HL-60 (cell line): ENCODE data around the gene MFN2.

Experiments
- DNase-seq, 2 experiments: peaks; one replicate each; pipeline ENCODE4 v3.0.0-alpha.2; 2010 to 2020; ENCODE audit warnings: low read depth in 1 of 2, low spot score in 1 of 2
- H3K27ac ChIP-seq: fragments of 250-450 bp; sonication (Bioruptor Pico); replicated peaks from 2 replicates; pipeline ENCODE4 v1.5.1; 2020; ENCODE audit warnings: mild to moderate bottlenecking, moderate library complexity
- H3K27me3 ChIP-seq: fragments of 250-450 bp; sonication (Bioruptor Pico); 2 replicates; pipeline ENCODE4 v1.5.1; 2021; ENCODE audit warnings: mild to moderate bottlenecking, moderate library complexity; ENCODE audit not compliant: insufficient read depth, poor library complexity, severe bottlenecking
- H3K4me3 ChIP-seq: replicated peaks from 2 replicates; pipeline ENCODE4 v1.5.1; 2011; ENCODE audit warnings: mild to moderate bottlenecking, control low read depth, low read length; ENCODE audit not compliant: insufficient read depth
- GABPA ChIP-seq: IDR thresholded peaks from 2 replicates; pipeline ENCODE4 v1.6.1; 2012; ENCODE audit warnings: low read depth
- POLR2AphosphoS5 ChIP-seq: IDR thresholded peaks from 2 replicates; pipeline ENCODE4 v1.6.1; 2012; ENCODE audit warnings: low read depth
- SPI1 ChIP-seq: IDR thresholded peaks from 2 replicates; pipeline ENCODE4 v1.6.1; 2012; ENCODE audit warnings: low read depth, mild to moderate bottlenecking, borderline replicate concordance
- TF ChIP-seq, protein P1 (sequence below): IDR thresholded peaks from 2 replicates; pipeline ENCODE4 v1.6.1; 2012; ENCODE audit warnings: low read depth; ENCODE audit not compliant: insufficient replicate concordance
- TF ChIP-seq, protein P2 (sequence below): IDR thresholded peaks from one replicate; pipeline ENCODE4 v1.5.1; 2011; ENCODE audit warnings: low read length, control low read depth, inconsistent platforms; ENCODE audit not compliant: insufficient read depth

Gene MFN2

DNA sequence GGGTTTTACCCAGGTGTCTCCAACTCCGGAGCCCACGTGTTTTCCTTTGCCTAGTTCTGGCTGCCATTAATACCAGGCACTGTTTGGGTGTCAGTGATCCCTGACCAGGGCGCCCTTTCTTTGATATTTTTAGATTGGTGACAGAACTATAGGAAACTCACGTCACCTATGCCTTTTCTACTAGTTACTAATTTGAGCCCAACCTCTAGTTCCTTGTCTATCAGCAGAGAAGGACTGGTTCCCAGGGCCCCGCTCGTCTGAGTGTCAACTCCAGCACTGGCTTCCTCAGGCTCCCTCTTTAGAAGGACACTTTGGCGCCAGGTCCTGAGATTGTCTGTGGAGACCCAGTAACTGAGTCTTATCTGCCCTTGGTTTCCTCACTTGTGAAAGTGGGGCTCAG, 9.4 kb downstream of the MFN2 start:
- TF ChIP-seq POLR2AphosphoS5: no peak
- no peak for DNase-seq
- Histone ChIP-seq H3K27me3 (no peaks in the 10 kb centered on the region), H3K27ac (no peak overlapping the region), H3K4me3 (no peak overlapping the region)

DNA sequence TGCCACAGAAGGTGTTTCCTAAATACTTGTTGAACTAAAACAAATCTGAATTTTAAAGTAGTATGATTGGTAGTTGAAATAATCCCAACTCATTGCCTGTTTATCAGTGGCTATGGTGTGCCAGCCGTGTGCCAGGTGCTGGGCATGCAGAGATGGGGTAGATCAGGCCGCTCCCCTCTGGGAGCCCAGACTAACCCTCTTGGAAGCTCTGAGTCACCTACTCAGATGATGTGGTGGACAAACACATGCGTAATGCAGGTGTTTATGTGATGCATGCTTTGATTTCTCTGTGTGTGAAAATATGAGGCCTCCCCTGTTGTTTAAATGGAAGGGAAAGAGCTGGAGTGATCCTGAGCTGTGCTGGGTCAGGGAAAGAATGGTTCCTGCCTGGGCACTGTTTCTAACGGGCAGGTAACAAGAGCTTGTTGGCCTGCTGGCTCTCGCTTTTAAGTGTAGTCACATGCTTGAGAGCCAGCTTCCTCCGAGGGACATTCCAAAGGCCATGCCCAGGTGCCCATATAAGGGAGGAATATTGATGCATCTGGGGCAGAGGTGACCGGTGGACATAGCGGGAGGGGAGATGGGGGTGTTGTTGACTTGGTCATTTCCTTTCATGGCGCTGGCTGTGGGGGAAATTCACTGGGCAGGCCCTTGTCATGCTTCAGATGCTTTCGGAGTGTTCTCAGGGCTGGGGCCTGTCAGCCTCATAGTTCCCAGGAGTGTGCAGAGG, 10.2 kb downstream of the MFN2 start:
- DNase-seq: no peak
- TF ChIP-seq, protein P1, sequence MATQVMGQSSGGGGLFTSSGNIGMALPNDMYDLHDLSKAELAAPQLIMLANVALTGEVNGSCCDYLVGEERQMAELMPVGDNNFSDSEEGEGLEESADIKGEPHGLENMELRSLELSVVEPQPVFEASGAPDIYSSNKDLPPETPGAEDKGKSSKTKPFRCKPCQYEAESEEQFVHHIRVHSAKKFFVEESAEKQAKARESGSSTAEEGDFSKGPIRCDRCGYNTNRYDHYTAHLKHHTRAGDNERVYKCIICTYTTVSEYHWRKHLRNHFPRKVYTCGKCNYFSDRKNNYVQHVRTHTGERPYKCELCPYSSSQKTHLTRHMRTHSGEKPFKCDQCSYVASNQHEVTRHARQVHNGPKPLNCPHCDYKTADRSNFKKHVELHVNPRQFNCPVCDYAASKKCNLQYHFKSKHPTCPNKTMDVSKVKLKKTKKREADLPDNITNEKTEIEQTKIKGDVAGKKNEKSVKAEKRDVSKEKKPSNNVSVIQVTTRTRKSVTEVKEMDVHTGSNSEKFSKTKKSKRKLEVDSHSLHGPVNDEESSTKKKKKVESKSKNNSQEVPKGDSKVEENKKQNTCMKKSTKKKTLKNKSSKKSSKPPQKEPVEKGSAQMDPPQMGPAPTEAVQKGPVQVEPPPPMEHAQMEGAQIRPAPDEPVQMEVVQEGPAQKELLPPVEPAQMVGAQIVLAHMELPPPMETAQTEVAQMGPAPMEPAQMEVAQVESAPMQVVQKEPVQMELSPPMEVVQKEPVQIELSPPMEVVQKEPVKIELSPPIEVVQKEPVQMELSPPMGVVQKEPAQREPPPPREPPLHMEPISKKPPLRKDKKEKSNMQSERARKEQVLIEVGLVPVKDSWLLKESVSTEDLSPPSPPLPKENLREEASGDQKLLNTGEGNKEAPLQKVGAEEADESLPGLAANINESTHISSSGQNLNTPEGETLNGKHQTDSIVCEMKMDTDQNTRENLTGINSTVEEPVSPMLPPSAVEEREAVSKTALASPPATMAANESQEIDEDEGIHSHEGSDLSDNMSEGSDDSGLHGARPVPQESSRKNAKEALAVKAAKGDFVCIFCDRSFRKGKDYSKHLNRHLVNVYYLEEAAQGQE: no peak
- TF ChIP-seq SPI1 (no peak), GABPA (no peak), POLR2AphosphoS5 (no peak)
- TF ChIP-seq, protein P2, sequence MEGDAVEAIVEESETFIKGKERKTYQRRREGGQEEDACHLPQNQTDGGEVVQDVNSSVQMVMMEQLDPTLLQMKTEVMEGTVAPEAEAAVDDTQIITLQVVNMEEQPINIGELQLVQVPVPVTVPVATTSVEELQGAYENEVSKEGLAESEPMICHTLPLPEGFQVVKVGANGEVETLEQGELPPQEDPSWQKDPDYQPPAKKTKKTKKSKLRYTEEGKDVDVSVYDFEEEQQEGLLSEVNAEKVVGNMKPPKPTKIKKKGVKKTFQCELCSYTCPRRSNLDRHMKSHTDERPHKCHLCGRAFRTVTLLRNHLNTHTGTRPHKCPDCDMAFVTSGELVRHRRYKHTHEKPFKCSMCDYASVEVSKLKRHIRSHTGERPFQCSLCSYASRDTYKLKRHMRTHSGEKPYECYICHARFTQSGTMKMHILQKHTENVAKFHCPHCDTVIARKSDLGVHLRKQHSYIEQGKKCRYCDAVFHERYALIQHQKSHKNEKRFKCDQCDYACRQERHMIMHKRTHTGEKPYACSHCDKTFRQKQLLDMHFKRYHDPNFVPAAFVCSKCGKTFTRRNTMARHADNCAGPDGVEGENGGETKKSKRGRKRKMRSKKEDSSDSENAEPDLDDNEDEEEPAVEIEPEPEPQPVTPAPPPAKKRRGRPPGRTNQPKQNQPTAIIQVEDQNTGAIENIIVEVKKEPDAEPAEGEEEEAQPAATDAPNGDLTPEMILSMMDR: no peak
- Histone ChIP-seq H3K4me3 (no peak overlapping the region), H3K27me3 (no peaks in the 10 kb centered on the region), H3K27ac (no peak overlapping the region)

DNA sequence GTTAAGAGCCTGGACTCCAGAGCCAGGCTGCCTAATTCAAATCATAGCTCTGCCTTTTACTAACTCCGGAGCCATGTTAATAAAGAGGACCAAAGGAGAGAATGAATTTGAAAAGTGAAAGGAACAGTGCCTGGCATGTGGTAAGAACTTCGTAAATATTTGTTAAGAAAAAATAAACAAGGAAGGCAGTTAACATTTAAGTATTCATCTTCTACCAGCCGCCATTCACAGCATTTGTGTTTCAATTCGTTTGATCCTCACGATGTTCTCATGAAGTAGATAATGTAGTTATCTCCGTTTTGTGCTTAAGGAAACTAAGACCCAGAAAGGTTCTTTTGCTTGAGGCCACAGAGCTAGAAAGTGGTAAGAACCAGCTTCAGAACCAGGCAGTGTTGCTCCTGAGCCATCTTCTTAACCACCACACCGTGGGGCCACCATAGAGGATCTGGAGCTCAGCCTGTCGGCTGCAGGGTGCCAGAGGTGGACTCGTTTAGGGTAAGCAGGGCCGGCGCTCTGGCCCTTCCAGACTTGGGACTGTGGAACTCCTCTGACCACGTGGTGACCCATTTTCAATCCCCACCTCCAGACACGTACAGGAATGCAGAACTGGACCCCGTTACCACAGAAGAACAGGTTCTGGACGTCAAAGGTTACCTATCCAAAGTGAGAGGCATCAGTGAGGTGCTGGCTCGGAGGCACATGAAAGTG, 11.9 kb downstream of the MFN2 start:
- Histone ChIP-seq H3K27ac (no peak overlapping the region), H3K27me3 (no peaks in the 10 kb centered on the region), H3K4me3 (no peak overlapping the region)
- TF ChIP-seq, protein P1: no peak
- TF ChIP-seq, protein P2: no peak
- TF ChIP-seq GABPA: no peak
- no peak for DNase-seq

DNA sequence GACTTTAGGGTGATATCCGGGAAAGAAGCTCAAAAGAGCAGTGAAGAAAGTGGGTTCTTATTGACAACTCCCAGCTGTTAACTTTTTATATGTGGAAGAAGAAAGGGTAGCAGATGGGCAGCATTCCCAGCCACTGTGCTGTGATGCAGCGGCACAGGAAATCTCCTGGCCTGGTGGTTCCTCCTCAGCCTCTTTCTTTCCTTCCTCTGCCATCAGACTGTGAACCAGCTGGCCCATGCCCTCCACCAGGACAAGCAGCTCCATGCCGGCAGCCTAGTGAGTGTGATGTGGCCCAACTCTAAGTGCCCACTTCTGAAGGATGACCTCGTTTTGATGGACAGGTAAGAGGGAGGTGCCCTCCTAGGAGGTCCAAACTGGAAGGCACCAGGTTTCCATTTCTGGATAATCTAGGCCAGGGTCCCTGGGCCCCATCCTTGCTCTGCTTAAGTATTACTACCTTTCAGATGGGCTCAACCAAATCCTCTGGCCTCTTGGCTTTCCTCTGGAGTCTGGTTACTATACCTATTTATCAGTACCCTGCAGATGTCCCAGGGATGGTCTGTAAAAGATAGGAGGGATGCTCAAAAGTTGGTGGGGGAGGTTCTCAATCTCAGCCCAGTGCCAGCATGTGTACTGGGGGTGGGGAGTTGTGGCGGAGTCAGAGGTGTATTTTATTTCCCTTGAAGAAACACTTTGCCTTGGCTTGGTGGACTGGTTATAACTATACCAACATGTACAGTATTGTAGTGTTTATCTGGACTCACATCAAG, 17.0 kb downstream of the MFN2 start:
- TF ChIP-seq SPI1: no peak
- TF ChIP-seq, protein P1: no peak
- TF ChIP-seq, protein P2: no peak
- TF ChIP-seq GABPA: no peak
- no peak for TF ChIP-seq POLR2AphosphoS5
- H3K27ac ChIP-seq: no peak overlapping the region
- no peak overlapping the region for H3K4me3 ChIP-seq
- no peaks in the 10 kb centered on the region for H3K27me3 ChIP-seq
- no peak for DNase-seq
